K562 (cell line): Measurements from ENCODE around the gene TRANK1. TPM values are rescaled to one million over a fixed set of nuclear protein-coding genes. Genes with fewer than 3 reads are reported as not detected.
A peak's percentile ranks its signal among the peaks of the same experiment; 100 is the strongest.

Source experiments
- CREB3 ChIP-seq: fragments of 450-650 bp; conservative IDR thresholded peaks from 2 replicates; pipeline ENCODE4 v1.6.1; 2016; ENCODE audit warnings: missing genetic modification characterization, low read depth, mild to moderate bottlenecking, missing compliant biosample characterization, moderate library complexity
- CXXC5 ChIP-seq: fragments of 250-450 bp; sonication (Bioruptor Pico); IDR thresholded peaks from 2 replicates; pipeline ENCODE4 v1.8.0; 2022; ENCODE audit warnings: inconsistent platforms, mild to moderate bottlenecking, moderate library complexity
- FOXK2 ChIP-seq, 2 experiments: fragments of 450-650 bp; IDR thresholded peaks in 1 of 2; conservative IDR thresholded peaks in 1 of 2; 2 replicates each; pipeline ENCODE4 v1.6.1; 2016; ENCODE audit warnings: low read depth in 2 of 2, mild to moderate bottlenecking in 1 of 2
- HES1 ChIP-seq: fragments of 450-650 bp; IDR thresholded peaks from 2 replicates; pipeline ENCODE4 v1.6.1; 2016; ENCODE audit warnings: low read depth, mild to moderate bottlenecking, moderate library complexity
- NEUROD1 ChIP-seq: fragments of 150-350 bp; IDR thresholded peaks from 2 replicates; pipeline ENCODE4 v1.6.1; 2014; ENCODE audit warnings: borderline replicate concordance, low read length, low read depth; ENCODE audit not compliant: partially characterized antibody
- NFIX ChIP-seq: fragments of 250-450 bp; sonication (Bioruptor Pico); IDR thresholded peaks from 2 replicates; pipeline ENCODE4 v1.4.0; 2020; ENCODE audit warnings: low read depth, mild to moderate bottlenecking, moderate library complexity
- SMAD1 ChIP-seq: fragments of 150-350 bp; IDR thresholded peaks from 2 replicates; pipeline ENCODE4 v1.6.1; 2014; ENCODE audit warnings: low read length, low read depth; ENCODE audit not compliant: partially characterized antibody
- USF1 ChIP-seq: sonication (generic); formaldehyde crosslinking; IDR thresholded peaks from 2 replicates; pipeline ENCODE4 v1.9.0; 2022; ENCODE audit warnings: mild to moderate bottlenecking, missing genetic modification reagents
- ZBTB40 ChIP-seq, 2 experiments: fragments of 450-650 bp in 1 of 2; sonication (generic) in 1 of 2; formaldehyde crosslinking in 1 of 2; IDR thresholded peaks; 2 replicates each; pipeline versions ENCODE4 v1.7.1 to v1.9.0; 2016 to 2022; ENCODE audit warnings: inconsistent platforms in 1 of 2, mild to moderate bottlenecking in 1 of 2, missing genetic modification reagents in 1 of 2
- ZMIZ1 ChIP-seq, 2 experiments: fragments of 150-350 bp in 1 of 2; IDR thresholded peaks; 2 replicates each; pipeline ENCODE4 v1.6.1; 2012 to 2016; ENCODE audit warnings: low read depth in 2 of 2, low read length in 2 of 2, mild to moderate bottlenecking in 1 of 2, moderate library complexity in 1 of 2
- ZNF239 ChIP-seq: fragments of 250-450 bp; sonication (Bioruptor Pico); IDR thresholded peaks from 2 replicates; pipeline ENCODE4 v1.4.0; 2020; ENCODE audit warnings: mild to moderate bottlenecking
- polyA plus RNA-seq, 8 experiments: library from polyadenylated mRNA; depleted of rRNA in 4 of 8; stranded (reverse) in 5 of 8; unstranded in 3 of 8; fragments of >200 nt; fragmentation: Nextera tagmentation in 2 of 8; fragmentation: Illumina TruSeq in 1 of 8; extraction: Ambion mirVana in 2 of 8; extraction: Trizol in 1 of 8; gene quantifications; 2 replicates each; pipeline versions ENCODE4 v1.2.1 to v1.2.3, GENCODE V29; 2011 to 2014; ENCODE audit warnings: inconsistent platforms in 1 of 8, missing spikeins in 1 of 8
- total RNA-seq, 7 experiments: library from RNA; depleted of rRNA in 6 of 7; stranded (reverse); fragments of >200 nt in 6 of 7; fragmentation: Illumina TruSeq in 2 of 7; extraction: Trizol in 2 of 7; gene quantifications; 2 replicates each; pipeline versions ENCODE4 v1.2.1 to v1.2.3, GENCODE V29; 2011 to 2021; ENCODE audit warnings: low replicate concordance in 1 of 7

Gene TRANK1
- total and polyA plus RNA-seq, 9 of the 15 experiments (the other 6 are each of a cell fraction or from before 2014, with no cell fraction given), result 0.41 to 5.3 (median 2.1) TPM

GRCh38 chr3:36992806-36993325, 48.0 kb upstream of the TRANK1 start, which contains the start of gene EPM2AIP1 (continued):
- no peak for TF ChIP-seq ZBTB40 (IDR thresholded peaks at IDR 0.05)
- peak; percentile 70 for TF ChIP-seq ZBTB40 (CRISPR knock-in tag; IDR thresholded peaks at IDR 0.05)
- TF ChIP-seq ZNF239, result peak; percentile 53
- no peak for TF ChIP-seq NEUROD1
- TF ChIP-seq HES1, result no peak
- TF ChIP-seq SMAD1, result peak; percentile 61
- peak; percentile 76 for TF ChIP-seq CXXC5
- TF ChIP-seq NFIX (CRISPR knock-in tag), result no peak
- TF ChIP-seq USF1, result no peak
- TF ChIP-seq FOXK2 (conservative IDR thresholded peaks at IDR 0.05 in 1 of 2, IDR thresholded peaks at IDR 0.05 in 1 of 2; ENCODE audit: low read depth in 2 of 2), result no peak
- no peak for TF ChIP-seq CREB3 (tag)
- TF ChIP-seq ZMIZ1 (IDR thresholded peaks at IDR 0.05; ENCODE audit: low read depth in 2 of 2, low read length in 2 of 2), result peak in 1 of 2 experiments; percentile 61; a peak in 2 of 4 replicates
